ENCODE data around the gene BCAS4.

Gene BCAS4

DNA sequence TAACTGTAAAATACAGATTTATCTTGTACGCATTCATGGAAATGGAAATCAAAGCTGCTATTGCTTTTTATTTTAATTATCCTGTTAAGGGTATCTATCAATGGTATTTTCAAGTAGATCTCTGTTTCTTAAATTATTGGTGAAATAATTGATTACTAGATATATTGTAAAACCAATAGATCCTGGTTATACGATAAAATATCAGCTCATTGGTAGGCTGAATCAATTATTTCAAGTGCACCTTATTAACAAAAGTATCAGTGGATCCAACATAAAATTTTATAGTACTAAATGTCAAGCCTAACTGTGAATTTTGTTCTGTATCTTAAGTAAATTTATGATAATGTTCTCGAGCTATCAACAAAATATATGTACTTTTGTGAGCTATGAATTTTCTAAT lies 41.7 kb upstream of the BCAS4 start:
- Histone ChIP-seq H3K27ac (no peak overlapping the region), H3K36me3 (peaks cover 11% of the 10 kb centered on the region), H3K4me3 (ENCODE audit: low read depth, low read length) (no peak overlapping the region), H3K9me3 (ENCODE audit: severe bottlenecking) (no peaks in the 10 kb centered on the region), H3K27me3 (ENCODE audit: insufficient read depth, low read depth, severe bottlenecking) (no peaks in the 10 kb centered on the region)
- TF ChIP-seq, protein P1, sequence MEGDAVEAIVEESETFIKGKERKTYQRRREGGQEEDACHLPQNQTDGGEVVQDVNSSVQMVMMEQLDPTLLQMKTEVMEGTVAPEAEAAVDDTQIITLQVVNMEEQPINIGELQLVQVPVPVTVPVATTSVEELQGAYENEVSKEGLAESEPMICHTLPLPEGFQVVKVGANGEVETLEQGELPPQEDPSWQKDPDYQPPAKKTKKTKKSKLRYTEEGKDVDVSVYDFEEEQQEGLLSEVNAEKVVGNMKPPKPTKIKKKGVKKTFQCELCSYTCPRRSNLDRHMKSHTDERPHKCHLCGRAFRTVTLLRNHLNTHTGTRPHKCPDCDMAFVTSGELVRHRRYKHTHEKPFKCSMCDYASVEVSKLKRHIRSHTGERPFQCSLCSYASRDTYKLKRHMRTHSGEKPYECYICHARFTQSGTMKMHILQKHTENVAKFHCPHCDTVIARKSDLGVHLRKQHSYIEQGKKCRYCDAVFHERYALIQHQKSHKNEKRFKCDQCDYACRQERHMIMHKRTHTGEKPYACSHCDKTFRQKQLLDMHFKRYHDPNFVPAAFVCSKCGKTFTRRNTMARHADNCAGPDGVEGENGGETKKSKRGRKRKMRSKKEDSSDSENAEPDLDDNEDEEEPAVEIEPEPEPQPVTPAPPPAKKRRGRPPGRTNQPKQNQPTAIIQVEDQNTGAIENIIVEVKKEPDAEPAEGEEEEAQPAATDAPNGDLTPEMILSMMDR (IDR thresholded peaks at IDR 0.05; ENCODE audit: low read depth, low read length), result no peak
- no peak for DNase-seq

DNA sequence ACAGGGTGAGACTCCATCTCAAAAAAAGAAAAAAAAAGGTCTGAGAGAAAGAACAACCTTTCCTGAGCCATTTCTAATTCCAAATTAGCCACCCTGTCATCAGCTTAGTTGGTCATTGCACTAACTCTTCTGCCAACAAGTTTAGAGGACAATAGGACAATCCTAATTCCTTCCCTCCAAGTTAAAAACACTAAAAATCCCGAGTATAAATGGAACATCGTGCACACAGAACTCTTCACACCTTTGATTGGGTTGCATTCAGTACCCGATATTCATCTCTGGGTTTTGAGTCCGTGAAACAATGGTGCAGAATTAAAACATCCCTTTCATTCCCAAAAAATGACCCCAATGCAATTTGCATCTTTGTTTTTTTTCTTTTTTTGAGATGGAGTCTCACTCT lies 40.4 kb upstream of the BCAS4 start:
- Histone ChIP-seq H3K9me3 (ENCODE audit: severe bottlenecking) (no peaks in the 10 kb centered on the region), H3K36me3 (peaks cover 6% of the 10 kb centered on the region), H3K27me3 (ENCODE audit: insufficient read depth, low read depth, severe bottlenecking) (no peaks in the 10 kb centered on the region), H3K4me3 (ENCODE audit: low read depth, low read length) (no peak overlapping the region), H3K27ac (no peak overlapping the region)
- no peak for DNase-seq
- TF ChIP-seq, protein P1 (IDR thresholded peaks at IDR 0.05; ENCODE audit: low read depth, low read length), result no peak

DNA sequence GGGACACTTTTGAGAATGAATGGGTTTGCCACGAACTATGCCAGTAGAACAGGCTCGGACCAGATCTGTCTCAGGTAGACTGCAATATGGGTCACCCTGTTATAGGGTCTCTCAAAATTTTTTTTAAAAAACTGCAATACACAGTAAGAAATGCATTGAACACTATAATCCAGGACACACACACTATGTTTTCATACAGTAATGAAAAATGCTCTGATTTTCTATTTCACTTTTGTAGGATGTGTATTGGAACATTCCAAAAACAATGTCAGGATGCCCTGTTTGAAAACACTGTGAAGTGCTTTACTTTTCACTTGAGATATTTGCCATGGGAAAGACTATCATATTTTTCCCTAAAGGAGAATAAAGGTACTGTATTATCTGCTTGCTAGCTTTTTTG lies 38.4 kb upstream of the BCAS4 start:
- Histone ChIP-seq H3K27ac (no peak overlapping the region), H3K9me3 (ENCODE audit: severe bottlenecking) (no peaks in the 10 kb centered on the region), H3K27me3 (ENCODE audit: insufficient read depth, low read depth, severe bottlenecking) (no peaks in the 10 kb centered on the region), H3K36me3 (no peaks in the 10 kb centered on the region), H3K4me3 (ENCODE audit: low read depth, low read length) (no peak overlapping the region)
- TF ChIP-seq, protein P1 (IDR thresholded peaks at IDR 0.05; ENCODE audit: low read depth, low read length), result no peak
- no peak for DNase-seq

DNA sequence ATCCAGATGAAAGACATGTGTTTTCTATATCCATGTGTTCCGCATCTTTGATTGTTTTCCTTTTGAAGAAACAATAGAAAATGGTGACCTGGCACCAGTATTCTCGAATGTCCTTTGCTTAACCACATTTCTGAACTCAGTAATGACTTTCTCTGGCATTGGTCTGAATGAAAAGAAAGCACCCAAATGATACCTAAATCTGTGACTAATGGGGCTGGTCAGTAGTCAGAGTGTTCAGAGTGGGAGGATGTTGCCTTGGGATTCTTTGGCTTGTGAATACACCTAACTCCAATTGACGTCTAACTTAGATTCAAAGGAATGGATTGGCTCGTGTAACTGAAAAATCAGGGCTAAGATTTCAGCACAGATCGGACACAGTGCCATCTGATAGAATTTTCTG lies 36.4 kb upstream of the BCAS4 start:
- H3K27me3 ChIP-seq (ENCODE audit: insufficient read depth, low read depth, severe bottlenecking), result no peaks in the 10 kb centered on the region
- TF ChIP-seq, protein P1 (IDR thresholded peaks at IDR 0.05; ENCODE audit: low read depth, low read length), result no peak

DNA sequence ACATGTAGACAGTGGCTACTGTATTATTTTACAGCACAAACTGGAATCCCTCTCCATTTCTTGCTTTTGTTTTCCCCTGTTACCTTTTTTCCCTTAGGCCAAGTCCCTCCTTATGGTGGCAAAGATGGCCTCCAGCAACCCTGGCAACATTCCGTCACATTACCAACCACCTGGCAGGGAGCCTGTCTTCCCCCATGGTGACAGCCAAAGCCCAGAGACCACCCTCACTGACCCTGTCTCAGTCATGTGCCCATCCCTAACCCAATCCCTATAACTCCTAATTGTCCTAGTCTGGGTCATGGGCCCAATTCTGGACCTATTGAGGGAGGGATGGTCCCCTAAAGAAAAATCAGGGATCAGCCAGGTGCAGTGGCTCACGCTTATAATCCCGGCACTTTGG lies 35.9 kb upstream of the BCAS4 start:
- TF ChIP-seq, protein P1 (IDR thresholded peaks at IDR 0.05; ENCODE audit: low read depth, low read length), result no peak
- no peaks in the 10 kb centered on the region for H3K36me3 ChIP-seq
- no peaks in the 10 kb centered on the region for H3K27me3 ChIP-seq (ENCODE audit: insufficient read depth, low read depth, severe bottlenecking)
- DNase-seq, result no peak
- H3K27ac ChIP-seq, result no peak overlapping the region
- no peaks in the 10 kb centered on the region for H3K9me3 ChIP-seq (ENCODE audit: severe bottlenecking)
- no peak overlapping the region for H3K4me3 ChIP-seq (ENCODE audit: low read depth, low read length)

More for the DNA sequence above, 36.4 kb upstream of the BCAS4 start:
- no peaks in the 10 kb centered on the region for H3K36me3 ChIP-seq
- H3K9me3 ChIP-seq (ENCODE audit: severe bottlenecking), result no peaks in the 10 kb centered on the region
- H3K4me3 ChIP-seq (ENCODE audit: low read depth, low read length), result no peak overlapping the region
- no peak overlapping the region for H3K27ac ChIP-seq
- DNase-seq, result no peak

DNA sequence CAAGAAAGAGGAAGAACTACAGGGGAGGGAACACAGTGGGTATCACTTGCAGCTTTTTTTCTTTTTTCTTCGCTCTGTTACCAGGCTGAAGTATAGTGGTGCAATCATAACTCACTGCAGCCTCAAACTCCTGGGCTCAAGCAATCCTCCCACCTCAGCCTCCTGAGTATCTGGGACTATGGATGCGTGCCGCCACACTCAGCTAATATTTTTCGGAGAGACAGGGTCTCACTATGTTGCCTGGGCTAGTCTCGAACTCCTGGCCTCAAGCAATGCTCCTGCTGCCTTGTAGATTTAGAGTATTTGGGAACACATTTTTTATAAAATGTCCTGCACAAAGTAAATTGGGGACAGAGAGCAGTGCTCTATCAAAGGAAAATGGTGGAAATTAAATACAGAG lies 35.2 kb upstream of the BCAS4 start:
- DNase-seq, result no peak
- no peak overlapping the region for H3K27ac ChIP-seq
- H3K9me3 ChIP-seq (ENCODE audit: severe bottlenecking), result no peaks in the 10 kb centered on the region
- H3K4me3 ChIP-seq (ENCODE audit: low read depth, low read length), result no peak overlapping the region
- H3K36me3 ChIP-seq, result no peaks in the 10 kb centered on the region
- H3K27me3 ChIP-seq (ENCODE audit: insufficient read depth, low read depth, severe bottlenecking), result no peaks in the 10 kb centered on the region
- TF ChIP-seq, protein P1 (IDR thresholded peaks at IDR 0.05; ENCODE audit: low read depth, low read length), result no peak

Measured in WERI-Rb-1 (cell line).